Astrocyte (in vitro differentiated cells and primary cell): ENCODE results near the gene KRIT1. TPM values are rescaled to one million over a fixed set of nuclear protein-coding genes. Genes with fewer than 3 reads are reported as not detected.

Source experiments
- DNase-seq: peaks from one replicate; pipeline ENCODE4 v3.0.0-alpha.2; 2010; ENCODE audit warnings: low read depth
- FAIRE-seq: peaks from 2 replicates; lab custom pipeline; 2011; peaks lifted over from hg19 to GRCh38; lab: Jason Lieb, UNC
- H2AFZ ChIP-seq: 2 replicates; pipeline ENCODE4 v1.6.0; 2012; ENCODE audit warnings: low read depth, low read length, inconsistent platforms
- H3K27ac ChIP-seq: 2 replicates; pipeline ENCODE4 v1.5.1; 2011; ENCODE audit warnings: low read depth, low read length, inconsistent platforms
- H3K27me3 ChIP-seq: 2 replicates; pipeline ENCODE4 v1.6.0; 2011; ENCODE audit warnings: low read length, inconsistent platforms; ENCODE audit not compliant: insufficient read depth
- H3K36me3 ChIP-seq: 2 replicates; pipeline ENCODE4 v1.5.1; 2011; ENCODE audit warnings: low read length, inconsistent platforms; ENCODE audit not compliant: insufficient read depth
- H3K4me1 ChIP-seq: 2 replicates; pipeline ENCODE4 v1.5.1; 2011; ENCODE audit warnings: low read length, inconsistent platforms; ENCODE audit not compliant: insufficient read depth
- H3K4me2 ChIP-seq: 2 replicates; pipeline ENCODE4 v1.6.0; 2012; ENCODE audit warnings: low read length, inconsistent platforms
- H3K4me3 ChIP-seq: 2 replicates; pipeline ENCODE4 v1.5.1; 2011; ENCODE audit warnings: low read depth, mild to moderate bottlenecking, low read length, inconsistent platforms; ENCODE audit not compliant: insufficient read depth
- H3K79me2 ChIP-seq: 2 replicates; pipeline ENCODE4 v1.6.0; 2012; ENCODE audit warnings: mild to moderate bottlenecking, low read length, inconsistent platforms; ENCODE audit not compliant: insufficient read depth
- H3K9ac ChIP-seq: 2 replicates; pipeline ENCODE4 v1.6.0; 2012; ENCODE audit warnings: mild to moderate bottlenecking, low read length, inconsistent platforms
- H3K9me3 ChIP-seq: 2 replicates; pipeline ENCODE4 v1.5.1; 2012; ENCODE audit warnings: low read depth, mild to moderate bottlenecking, low read length, inconsistent platforms; ENCODE audit not compliant: insufficient read depth
- H4K20me1 ChIP-seq: 2 replicates; pipeline ENCODE4 v1.6.0; 2012; ENCODE audit warnings: low read length, inconsistent platforms; ENCODE audit not compliant: insufficient read depth
- H3K27ac Mint-ChIP-seq: one replicate; pipeline ENCODE4 v1.8.0; 2021; ENCODE audit warnings: mild to moderate bottlenecking, mixed read lengths; ENCODE audit not compliant: unreplicated experiment
- H3K27me3 Mint-ChIP-seq: one replicate; pipeline ENCODE4 v1.8.0; 2021; ENCODE audit warnings: low read depth, mixed read lengths; ENCODE audit not compliant: unreplicated experiment
- H3K36me3 Mint-ChIP-seq: one replicate; pipeline ENCODE4 v1.8.0; 2021; ENCODE audit warnings: low read depth, mixed read lengths; ENCODE audit not compliant: unreplicated experiment
- H3K4me1 Mint-ChIP-seq: one replicate; pipeline ENCODE4 v1.8.0; 2021; ENCODE audit warnings: low read depth, mixed read lengths; ENCODE audit not compliant: unreplicated experiment
- H3K4me3 Mint-ChIP-seq: one replicate; pipeline ENCODE4 v1.8.0; 2021; ENCODE audit warnings: mild to moderate bottlenecking, moderate library complexity, mixed read lengths; ENCODE audit not compliant: unreplicated experiment
- H3K9me3 Mint-ChIP-seq: one replicate; pipeline ENCODE4 v1.8.0; 2021; ENCODE audit warnings: mild to moderate bottlenecking, mixed read lengths; ENCODE audit not compliant: unreplicated experiment
- CTCF ChIP-seq: IDR thresholded peaks from 2 replicates; pipeline ENCODE4 v1.5.1; 2011; ENCODE audit warnings: low read depth, mild to moderate bottlenecking, inconsistent platforms, low read length, moderate library complexity; ENCODE audit not compliant: insufficient read depth
- EZH2 ChIP-seq: IDR thresholded peaks from 2 replicates; pipeline ENCODE4 v1.6.1; 2012; ENCODE audit warnings: mild to moderate bottlenecking, low read length, inconsistent platforms; ENCODE audit not compliant: insufficient read depth
- total RNA-seq: library from RNA; stranded (reverse); gene quantifications from 2 replicates; pipeline ENCODE4 v1.2.1, GENCODE V29; 2021

KRIT1 gene
- total RNA-seq, 1 donor from 2014 or later: 33.9 TPM

- H3K79me2 ChIP-seq: peaks cover 78% of the 10 kb centered on the region
- peaks cover 12% of the 10 kb centered on the region for H3K36me3 ChIP-seq
- H3K9me3 ChIP-seq: no peaks in the 10 kb centered on the region
- Mint-ChIP-seq H3K36me3 (peaks cover 3% of the 10 kb centered on the region), H3K9me3 (no peaks in the 10 kb centered on the region), H3K27me3 (no peaks in the 10 kb centered on the region), H3K27ac (peak overlapping the region; percentile 98), H3K4me3 (peak overlapping the region; percentile 100), H3K4me1 (peaks cover 23% of the 10 kb centered on the region)
- no peak for FAIRE-seq
- peaks cover 23% of the 10 kb centered on the region for H4K20me1 ChIP-seq
- H2AFZ ChIP-seq: peak overlapping the region; percentile 97
- H3K27me3 ChIP-seq: no peaks in the 10 kb centered on the region
- H3K4me2 ChIP-seq: peak overlapping the region; percentile 95
- H3K27ac ChIP-seq: peak overlapping the region; percentile 94
- H3K4me1 ChIP-seq: peaks cover 17% of the 10 kb centered on the region
- H3K9ac ChIP-seq: peak overlapping the region; percentile 95
- DNase-seq: peak; percentile 19
- TF ChIP-seq CTCF: no peak
- no peak for TF ChIP-seq EZH2
- peak overlapping the region; percentile 98 for H3K4me3 ChIP-seq
Observed at GRCh38 chr7:92244808-92245486, 767 bp downstream of the KRIT1 start.

GRCh38 chr7:92242972-92243371 is 2.7 kb downstream of the KRIT1 start:
- Histone ChIP-seq H3K27me3 (no peaks in the 10 kb centered on the region), H3K9ac (no peak overlapping the region), H3K4me2 (no peak overlapping the region), H3K4me3 (no peak overlapping the region), H3K36me3 (peaks cover 20% of the 10 kb centered on the region), H3K9me3 (no peaks in the 10 kb centered on the region), H3K27ac (no peak overlapping the region), H3K4me1 (peaks cover 15% of the 10 kb centered on the region), H2AFZ (no peak overlapping the region), H3K79me2 (peaks cover 59% of the 10 kb centered on the region), H4K20me1 (peaks cover 12% of the 10 kb centered on the region)
- no peaks in the 10 kb centered on the region for H3K9me3 Mint-ChIP-seq
- H3K4me3 Mint-ChIP-seq: no peak overlapping the region
- no peaks in the 10 kb centered on the region for H3K27me3 Mint-ChIP-seq
- H3K27ac Mint-ChIP-seq: no peak overlapping the region
- no peak for DNase-seq
- no peak for TF ChIP-seq CTCF
- peaks cover 17% of the 10 kb centered on the region for H3K4me1 Mint-ChIP-seq
- FAIRE-seq: no peak
- peaks cover 7% of the 10 kb centered on the region for H3K36me3 Mint-ChIP-seq

GRCh38 chr7:92230547-92230946 is 15.2 kb downstream of the KRIT1 start:
- no peak overlapping the region for H3K4me3 ChIP-seq
- no peak for DNase-seq
- H3K36me3 ChIP-seq: peaks cover 20% of the 10 kb centered on the region
- H3K9ac ChIP-seq: no peak overlapping the region
- no peaks in the 10 kb centered on the region for H3K4me1 Mint-ChIP-seq
- H3K36me3 Mint-ChIP-seq: peaks cover 24% of the 10 kb centered on the region
- peak; percentile 29 for FAIRE-seq
- H4K20me1 ChIP-seq: no peaks in the 10 kb centered on the region
- no peaks in the 10 kb centered on the region for H3K9me3 ChIP-seq
- no peaks in the 10 kb centered on the region for H3K79me2 ChIP-seq
- H3K4me2 ChIP-seq: no peak overlapping the region
- H3K27ac ChIP-seq: no peak overlapping the region
- no peak overlapping the region for H3K4me3 Mint-ChIP-seq
- no peaks in the 10 kb centered on the region for H3K4me1 ChIP-seq
- H3K27me3 Mint-ChIP-seq: no peaks in the 10 kb centered on the region
- H3K9me3 Mint-ChIP-seq: peaks cover 3% of the 10 kb centered on the region
- H2AFZ ChIP-seq: no peak overlapping the region
- H3K27me3 ChIP-seq: no peaks in the 10 kb centered on the region
- no peak for TF ChIP-seq EZH2
- no peak for TF ChIP-seq CTCF
- H3K27ac Mint-ChIP-seq: no peak overlapping the region
